H1 (cell line): ENCODE data around the gene PAFAH1B1. TPM values are rescaled to one million over a fixed set of nuclear protein-coding genes. Genes with fewer than 3 reads are reported as not detected.

Experiments used
- CTCF ChIA-PET: fragments of 300-600 bp; sonication (Branson Sonifier 250); formaldehyde crosslinking; loops from one replicate; lab custom pipeline; 2021; ENCODE audit not compliant: partially characterized antibody; lab: Charles Lee
- POLR2A ChIA-PET: fragments of 300-600 bp; sonication (Branson Sonifier 250); formaldehyde crosslinking; loops from one replicate; lab custom pipeline; 2021; ENCODE audit warnings: inconsistent platforms; ENCODE audit not compliant: partially characterized antibody; lab: Charles Lee
- DNase-seq, 2 experiments: peaks; one replicate each; pipeline versions ENCODE4 v3.0.0 to v3.0.0-alpha.2; 2010 to 2022; ENCODE audit warnings: low spot score in 2 of 2, low read depth in 1 of 2, mixed read lengths in 1 of 2
- FAIRE-seq: peaks from 2 replicates; lab custom pipeline; 2011; peaks lifted over from hg19 to GRCh38; lab: Jason Lieb, UNC
- H2AFZ ChIP-seq: 2 replicates; pipeline ENCODE4 v1.8.1; 2012; ENCODE audit warnings: low read length, inconsistent platforms
- H2AK5ac ChIP-seq: 2 replicates; pipeline ENCODE4 v1.6.1; 2013; ENCODE audit warnings: low read depth, low read length
- H2BK120ac ChIP-seq: replicated peaks from 2 replicates; pipeline ENCODE3; 2013; ENCODE audit warnings: low read depth, low read length, inconsistent platforms
- H2BK12ac ChIP-seq: 2 replicates; pipeline ENCODE4 v1.6.1; 2013; ENCODE audit warnings: low read depth, low read length
- H2BK15ac ChIP-seq: 2 replicates; pipeline ENCODE4 v1.6.1; 2013; ENCODE audit warnings: low read length
- H2BK20ac ChIP-seq: 2 replicates; pipeline ENCODE4 v1.6.1; 2013; ENCODE audit warnings: low read length
- H2BK5ac ChIP-seq: 2 replicates; pipeline ENCODE4 v1.6.1; 2013; ENCODE audit warnings: low read depth, low read length
- H3K14ac ChIP-seq: 2 replicates; pipeline ENCODE4 v1.6.1; 2013; ENCODE audit warnings: inconsistent platforms; ENCODE audit not compliant: insufficient read length
- H3K18ac ChIP-seq: 2 replicates; pipeline ENCODE4 v1.6.1; 2013; ENCODE audit warnings: low read length; ENCODE audit errors: extremely low read depth
- H3K23ac ChIP-seq: 2 replicates; pipeline ENCODE4 v1.6.1; 2013; ENCODE audit warnings: inconsistent platforms; ENCODE audit not compliant: insufficient read length
- H3K23me2 ChIP-seq: 2 replicates; pipeline ENCODE4 v1.6.1; 2013; ENCODE audit warnings: low read depth, low read length
- H3K27ac ChIP-seq: 2 replicates; pipeline ENCODE4 v1.6.1; 2011; ENCODE audit warnings: low read depth, low read length, inconsistent platforms
- H3K27me3 ChIP-seq, 4 experiments: replicated peaks in 1 of 4; 1 replicate in 1 of 4; 2 replicates in 3 of 4; pipeline versions ENCODE4 v1.6.1 to v1.8.1; 2011 to 2013; ENCODE audit warnings: low read length in 3 of 4, mild to moderate bottlenecking in 3 of 4, inconsistent platforms in 2 of 4, mixed read lengths in 2 of 4, moderate library complexity in 1 of 4; ENCODE audit not compliant: control insufficient read depth in 3 of 4, insufficient read depth in 3 of 4; ENCODE audit errors: extremely low read depth in 1 of 4
- H3K36me3 ChIP-seq, 4 experiments: 2 replicates each; pipeline versions ENCODE4 v1.6.1 to v1.8.1; 2011 to 2013; ENCODE audit warnings: mild to moderate bottlenecking in 4 of 4, low read length in 3 of 4, moderate library complexity in 2 of 4, control low read depth in 1 of 4, inconsistent platforms in 1 of 4; ENCODE audit not compliant: insufficient read depth in 4 of 4, control insufficient read depth in 2 of 4
- H3K4ac ChIP-seq: replicated peaks from 2 replicates; pipeline ENCODE3; 2013; ENCODE audit warnings: low read length, low read depth, mixed read lengths, inconsistent platforms; ENCODE audit not compliant: insufficient read length
- H3K4me1 ChIP-seq, 4 experiments: replicated peaks in 1 of 4; 1 replicate in 1 of 4; 2 replicates in 3 of 4; pipeline versions ENCODE4 v1.6.1 to v1.8.1; 2011 to 2013; ENCODE audit warnings: low read length in 3 of 4, inconsistent platforms in 2 of 4, mixed read lengths in 1 of 4; ENCODE audit not compliant: insufficient read depth in 4 of 4, control insufficient read depth in 3 of 4
- H3K4me2 ChIP-seq, 2 experiments: 2 replicates each; pipeline versions ENCODE4 v1.6.1 to v1.8.1; 2011 to 2013; ENCODE audit warnings: low read depth in 2 of 2, low read length in 2 of 2, control low read depth in 1 of 2, inconsistent platforms in 1 of 2, mild to moderate bottlenecking in 1 of 2; ENCODE audit not compliant: insufficient read depth in 1 of 2
- H3K4me3 ChIP-seq, 4 experiments: fragments of 200-600, 300-600 bp in 1 of 4; sonication (generic), shearing (Covaris generic), sonication (Bioruptor Twin) in 1 of 4; 2 replicates each; pipeline versions ENCODE4 v1.5.1 to v1.8.1; 2011 to 2016; ENCODE audit warnings: low read length in 4 of 4, low read depth in 3 of 4, control low read depth in 2 of 4, inconsistent platforms in 2 of 4, mild to moderate bottlenecking in 2 of 4, mixed read lengths in 1 of 4, moderate library complexity in 1 of 4; ENCODE audit not compliant: insufficient read depth in 2 of 4; ENCODE audit errors: extremely low read depth in 1 of 4
- H3K56ac ChIP-seq: replicated peaks from 2 replicates; pipeline ENCODE3; 2013; ENCODE audit warnings: low read depth, mild to moderate bottlenecking, mixed read lengths, low read length, inconsistent platforms; ENCODE audit not compliant: insufficient read length
- H3K79me1 ChIP-seq: 2 replicates; pipeline ENCODE4 v1.6.1; 2013; ENCODE audit warnings: low read depth, low read length, control low read depth
- H3K79me2 ChIP-seq, 2 experiments: 2 replicates each; pipeline versions ENCODE4 v1.6.1 to v1.8.1; 2012 to 2013; ENCODE audit warnings: low read length in 2 of 2, mild to moderate bottlenecking in 2 of 2, inconsistent platforms in 1 of 2; ENCODE audit not compliant: insufficient read depth in 2 of 2, control insufficient read depth in 1 of 2
- H3K9ac ChIP-seq, 4 experiments: replicated peaks in 1 of 4; 1 replicate in 1 of 4; 2 replicates in 3 of 4; pipeline versions ENCODE4 v1.6.1 to v1.8.1; 2011 to 2013; ENCODE audit warnings: low read depth in 3 of 4, low read length in 3 of 4, control low read depth in 2 of 4, mild to moderate bottlenecking in 2 of 4, moderate library complexity in 2 of 4, inconsistent platforms in 1 of 4; ENCODE audit errors: extremely low read depth in 1 of 4
- H3K9me3 ChIP-seq, 2 experiments: 2 replicates each; pipeline versions ENCODE4 v1.6.1 to v1.8.1; 2012 to 2013; ENCODE audit warnings: mild to moderate bottlenecking in 2 of 2, moderate library complexity in 2 of 2, control low read depth in 1 of 2, inconsistent platforms in 1 of 2, low read depth in 1 of 2, low read length in 1 of 2, mixed read lengths in 1 of 2; ENCODE audit not compliant: insufficient read depth in 2 of 2
- H4K20me1 ChIP-seq, 2 experiments: replicated peaks in 1 of 2; 2 replicates each; pipeline versions ENCODE3 to v1.8.1; 2011 to 2013; ENCODE audit warnings: inconsistent platforms in 2 of 2, low read length in 2 of 2, mild to moderate bottlenecking in 1 of 2; ENCODE audit not compliant: insufficient read depth in 2 of 2, control insufficient read depth in 1 of 2
- H4K5ac ChIP-seq: 2 replicates; pipeline ENCODE4 v1.6.1; 2013; ENCODE audit warnings: low read length, low read depth, mixed read lengths, inconsistent platforms; ENCODE audit not compliant: insufficient read length
- H4K8ac ChIP-seq: 2 replicates; pipeline ENCODE4 v1.8.0; 2013; ENCODE audit warnings: mild to moderate bottlenecking, moderate library complexity, low read length, inconsistent platforms; ENCODE audit not compliant: insufficient read depth; ENCODE audit errors: extremely low read depth
- H4K91ac ChIP-seq: replicated peaks from 2 replicates; pipeline ENCODE3; 2013; ENCODE audit warnings: low read length, mixed read lengths, inconsistent platforms; ENCODE audit not compliant: insufficient read length
- TAF1 ChIP-seq: IDR thresholded peaks from 2 replicates; pipeline ENCODE4 v1.6.1; 2011; ENCODE audit warnings: mild to moderate bottlenecking, low read depth, low read length
- WGBS, 2 experiments: shearing (Covaris generic) in 1 of 2; methylation state at CpG; one replicate each; pipeline versions ENCODE4 v1.1.6 to v1.1.7; 2013 to 2015; ENCODE audit warnings: low lambda C conversion rate in 2 of 2, mixed read lengths in 2 of 2, inconsistent platforms in 1 of 2, low coverage in 1 of 2, missing lambda C conversion rate in 1 of 2; ENCODE audit not compliant: insufficient replicate concordance in 2 of 2, insufficient coverage in 1 of 2, insufficient read length in 1 of 2; ENCODE audit errors: extremely low coverage in 1 of 2, missing lambda C conversion rate in 1 of 2; 5-methylcytosine and 5-hydroxymethylcytosine counted together
- polyA plus RNA-seq, 7 experiments: library from polyadenylated mRNA; depleted of rRNA in 3 of 7; stranded (reverse) in 5 of 7; unstranded in 2 of 7; fragments of >200 nt in 5 of 7; fragments of 200-250 nt in 2 of 7; gene quantifications; 1 replicate in 5 of 7; 2 replicates in 1 of 7; 4 replicates in 1 of 7; pipeline versions ENCODE4 v1.2.1 to v1.2.3, GENCODE V29; 2011 to 2013; ENCODE audit warnings: missing spikeins in 2 of 7, mixed read lengths in 2 of 7
- total RNA-seq: library from RNA; stranded (reverse); fragmentation: NEBNext Ultra II Directional; extraction: Animal tissue kit (Norgen Biotek cat#: 25700); gene quantifications from 2 replicates; pipeline ENCODE4 v1.2.1, GENCODE V29; 2021

Gene PAFAH1B1
- total and polyA plus RNA-seq, 2 of the 8 experiments (the other 6 are each of a cell fraction or from before 2014, with no cell fraction given): 42.0 to 152 TPM

DNA sequence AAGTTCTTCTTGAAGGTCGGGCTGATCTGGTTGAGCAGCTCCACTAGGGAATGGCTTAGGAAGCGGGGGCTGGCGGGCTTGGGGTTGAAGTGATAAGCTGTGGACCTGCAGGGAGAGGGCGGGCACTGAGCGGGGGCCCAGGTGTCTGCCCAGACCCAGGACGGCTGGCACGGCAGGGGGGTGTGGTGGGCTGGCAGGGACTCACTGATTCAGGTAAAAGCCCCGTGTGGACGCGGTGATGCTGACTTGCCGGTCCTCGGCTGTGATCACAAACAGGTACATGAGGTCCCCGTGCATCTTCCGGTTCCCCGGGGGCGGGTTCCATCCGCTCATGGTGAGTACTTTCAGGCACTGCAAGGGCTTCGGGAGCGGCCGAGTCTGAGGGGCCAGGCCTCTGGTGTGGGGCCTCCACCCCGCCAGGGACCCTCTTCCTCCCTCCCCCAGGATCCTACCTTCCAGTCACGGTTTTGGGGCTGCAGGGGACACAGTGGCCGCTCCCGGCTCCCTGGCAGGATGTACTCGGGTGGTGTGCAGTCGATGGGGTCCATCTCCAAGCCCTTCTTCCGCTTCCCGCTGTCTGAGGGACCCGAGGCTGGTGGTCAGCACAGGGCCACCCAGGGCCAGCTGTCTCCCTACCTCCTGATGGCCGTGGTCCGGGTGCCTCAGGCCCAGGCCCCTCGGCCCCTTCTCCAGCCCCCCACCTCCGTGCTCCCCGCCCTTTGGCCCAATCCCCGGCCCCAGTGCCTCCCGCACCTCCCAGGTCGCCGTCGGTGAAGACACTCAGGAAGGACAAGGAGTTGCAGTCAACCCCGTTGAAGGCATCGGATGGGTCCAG is 107.9 kb downstream of the PAFAH1B1 start:
- Histone ChIP-seq H4K5ac (no peak overlapping the region), H3K4me3 (no peak overlapping the region), H3K18ac (no peak overlapping the region), H3K79me2 (peaks cover 0 to 14% of the 10 kb centered on the region in 2 experiments; a peak in 2 of 4 replicates), H2BK15ac (no peak overlapping the region), H3K14ac (no peak overlapping the region), H3K56ac (no peak overlapping the region), H3K23ac (no peak overlapping the region), H2AFZ (no peak overlapping the region), H2BK120ac (no peak overlapping the region), H2BK20ac (no peak overlapping the region), H4K8ac (no peak overlapping the region), H3K4me1 (peaks cover 0 to 3% (median 1%) of the 10 kb centered on the region in 4 experiments; a peak in 5 of 7 replicates), H3K36me3 (peaks cover 0 to 34% (median 20%) of the 10 kb centered on the region in 4 experiments; a peak in 7 of 8 replicates), H3K4me2 (no peak overlapping the region), H2AK5ac (no peak overlapping the region), H2BK5ac (no peak overlapping the region), H2BK12ac (no peak overlapping the region), H3K27me3 (no peaks in the 10 kb centered on the region), H3K9ac (no peak overlapping the region; a peak in 1 of 7 replicates), H3K4ac (no peak overlapping the region), H3K27ac (no peak overlapping the region), H3K23me2 (no peaks in the 10 kb centered on the region), H3K9me3 (no peaks in the 10 kb centered on the region), H4K20me1 (peaks cover 0 to 30% of the 10 kb centered on the region in 2 experiments), H4K91ac (no peak overlapping the region), H3K79me1 (peaks cover 5% of the 10 kb centered on the region)
- POLR2A ChIA-PET: interaction anchor here (1.3 to 1.5 kb wide), 3 partner anchors 10 to 14 kb away, joined by 3 to 5 read pairs (median 5); no protein-coding TSS in a partner anchor
- DNase-seq (no peak), FAIRE-seq (no peak)
- WGBS, 2 experiments: 95% methylated on average over 22 of the region's 41 CpGs; no CpG with 5 or more reads in 1 of the 2 experiments
- TF ChIP-seq TAF1: no peak
- CTCF ChIA-PET: interaction anchor here (0.8 to 1.4 kb wide), 3 partner anchors 11 to 28 kb away, joined by 3 read pairs; no protein-coding TSS in a partner anchor
